ENCODE measurements around the gene MYEOV.

DNA sequence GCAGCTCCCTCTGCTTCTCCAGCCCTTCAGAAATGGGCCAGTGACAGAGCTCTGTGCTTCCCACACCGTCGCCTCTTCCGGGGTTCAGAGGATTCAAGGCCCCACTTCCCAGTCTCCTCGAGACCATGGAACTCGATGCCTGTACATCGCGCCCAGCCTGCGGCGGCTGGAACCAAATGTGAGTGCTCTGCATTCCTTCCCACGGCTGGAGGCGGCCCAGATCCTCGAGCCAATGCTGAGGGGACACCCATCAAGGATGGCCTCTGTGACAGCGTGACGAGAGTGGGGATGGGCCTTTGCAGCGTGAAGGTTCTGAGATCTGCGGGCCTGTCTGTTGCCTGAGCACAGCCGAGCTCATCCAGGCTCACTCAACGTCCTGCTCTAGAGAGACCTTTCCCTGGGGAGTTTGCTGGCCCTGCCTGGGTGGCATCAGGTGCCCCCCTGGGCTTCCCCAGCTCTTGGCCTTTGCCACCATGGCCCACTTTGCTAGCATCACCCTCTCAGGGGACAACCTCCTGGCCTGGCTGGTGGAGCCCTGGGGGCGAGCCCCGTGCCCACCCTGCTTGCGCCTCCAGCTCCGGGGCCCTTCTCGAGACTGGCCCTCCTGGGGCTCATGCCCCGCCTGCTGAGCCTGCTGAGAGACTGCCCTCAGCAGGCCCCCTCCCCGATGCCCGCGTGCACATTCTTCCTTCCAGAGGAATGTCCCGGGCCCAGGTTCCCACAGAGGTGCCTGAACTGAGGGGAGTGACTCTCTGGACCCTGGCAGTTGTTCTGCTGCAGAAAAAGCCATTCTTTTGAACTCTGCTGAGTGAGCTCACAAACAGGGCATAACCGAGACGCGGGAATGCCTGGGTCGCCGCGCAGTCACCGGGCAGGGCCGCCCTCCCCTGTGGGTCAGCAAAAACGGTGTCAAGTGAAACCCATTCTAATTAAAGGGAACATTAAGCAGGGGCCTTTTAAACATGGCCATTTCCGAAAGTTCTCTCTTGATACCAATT, 7.3 kb upstream of the MYEOV start:
- TF ChIP-seq, protein P1, sequence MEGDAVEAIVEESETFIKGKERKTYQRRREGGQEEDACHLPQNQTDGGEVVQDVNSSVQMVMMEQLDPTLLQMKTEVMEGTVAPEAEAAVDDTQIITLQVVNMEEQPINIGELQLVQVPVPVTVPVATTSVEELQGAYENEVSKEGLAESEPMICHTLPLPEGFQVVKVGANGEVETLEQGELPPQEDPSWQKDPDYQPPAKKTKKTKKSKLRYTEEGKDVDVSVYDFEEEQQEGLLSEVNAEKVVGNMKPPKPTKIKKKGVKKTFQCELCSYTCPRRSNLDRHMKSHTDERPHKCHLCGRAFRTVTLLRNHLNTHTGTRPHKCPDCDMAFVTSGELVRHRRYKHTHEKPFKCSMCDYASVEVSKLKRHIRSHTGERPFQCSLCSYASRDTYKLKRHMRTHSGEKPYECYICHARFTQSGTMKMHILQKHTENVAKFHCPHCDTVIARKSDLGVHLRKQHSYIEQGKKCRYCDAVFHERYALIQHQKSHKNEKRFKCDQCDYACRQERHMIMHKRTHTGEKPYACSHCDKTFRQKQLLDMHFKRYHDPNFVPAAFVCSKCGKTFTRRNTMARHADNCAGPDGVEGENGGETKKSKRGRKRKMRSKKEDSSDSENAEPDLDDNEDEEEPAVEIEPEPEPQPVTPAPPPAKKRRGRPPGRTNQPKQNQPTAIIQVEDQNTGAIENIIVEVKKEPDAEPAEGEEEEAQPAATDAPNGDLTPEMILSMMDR (IDR thresholded peaks at IDR 0.05): no peak
- no peak for TF ChIP-seq EZH2 (IDR thresholded peaks at IDR 0.05; ENCODE audit: borderline replicate concordance, insufficient read depth, low read depth, low read length, poor library complexity, severe bottlenecking)
